K562 (cell line): Measurements from ENCODE around the gene ZNF485. TPM values are rescaled to one million over a fixed set of nuclear protein-coding genes. Genes with fewer than 3 reads are reported as not detected.

Source experiments
- CHD1 ChIP-seq: fragments of 200-600 bp; sonication (generic); IDR thresholded peaks from one replicate; pipeline ENCODE4 v1.6.1; 2012; ENCODE audit warnings: mild to moderate bottlenecking, moderate library complexity, low read length, inconsistent platforms
- CHD2 ChIP-seq: IDR thresholded peaks from 2 replicates; pipeline ENCODE4 v1.6.1; 2011; ENCODE audit warnings: low read depth, low read length
- COPS2 ChIP-seq: fragments of 450-650 bp; conservative IDR thresholded peaks from 2 replicates; pipeline ENCODE4 v1.6.1; 2016; ENCODE audit warnings: mild to moderate bottlenecking, moderate library complexity
- EP300 ChIP-seq: IDR thresholded peaks from 2 replicates; pipeline ENCODE4 v1.6.1; 2012; ENCODE audit warnings: low read length, improper control_type of control experiment
- HDAC6 ChIP-seq: IDR thresholded peaks from 2 replicates; pipeline ENCODE4 v1.6.1; 2012; ENCODE audit warnings: low read depth, mild to moderate bottlenecking, control low read depth, inconsistent platforms, low read length, moderate library complexity
- HIVEP1 ChIP-seq: fragments of 250-450 bp; sonication (Bioruptor Pico); IDR thresholded peaks from 2 replicates; pipeline ENCODE4 v1.4.0; 2020; ENCODE audit warnings: mild to moderate bottlenecking
- ILK ChIP-seq: fragments of 450-650 bp; IDR thresholded peaks from 2 replicates; pipeline ENCODE4 v1.6.1; 2016; ENCODE audit warnings: missing genetic modification characterization, low read depth, mild to moderate bottlenecking, missing compliant biosample characterization, moderate library complexity, borderline replicate concordance
- MCM2 ChIP-seq: fragments of 450-650 bp; IDR thresholded peaks from 2 replicates; pipeline ENCODE4 v1.6.1; 2017; ENCODE audit warnings: low read depth, mild to moderate bottlenecking
- MCM5 ChIP-seq: fragments of 450-650 bp; IDR thresholded peaks from 2 replicates; pipeline ENCODE4 v1.6.1; 2016; ENCODE audit warnings: low read depth
- MEF2D ChIP-seq: conservative IDR thresholded peaks from 2 replicates; pipeline ENCODE4 v1.6.1; 2016; ENCODE audit warnings: low read depth, missing genetic modification characterization, missing compliant biosample characterization
- NUFIP1 ChIP-seq: fragments of 450-650 bp; IDR thresholded peaks from 2 replicates; pipeline ENCODE4 v1.6.1; 2018; ENCODE audit not compliant: partially characterized antibody
- POLR2G ChIP-seq: fragments of 200-400 bp; formaldehyde crosslinking; IDR thresholded peaks from 2 replicates; pipeline ENCODE4 v1.6.1; 2017; ENCODE audit warnings: low read depth, mild to moderate bottlenecking, antibody characterized with exemption, low read length, moderate library complexity
- SIN3B ChIP-seq: fragments of 450-650 bp; IDR thresholded peaks from 2 replicates; pipeline ENCODE4 v1.6.1; 2017; ENCODE audit warnings: low read depth, mild to moderate bottlenecking, moderate library complexity
- TCF7L2 ChIP-seq: fragments of 150-350 bp; IDR thresholded peaks from 2 replicates; pipeline ENCODE4 v1.6.1; 2016; ENCODE audit warnings: low read depth, mild to moderate bottlenecking, low read length, moderate library complexity
- ZNF197 ChIP-seq: fragments of 200-800 bp; sonication (Bioruptor generic); IDR thresholded peaks from 2 replicates; pipeline ENCODE4 v1.6.1; 2016; ENCODE audit warnings: low read depth, missing genetic modification characterization, missing compliant biosample characterization
- polyA plus RNA-seq, 8 experiments: library from polyadenylated mRNA; depleted of rRNA in 4 of 8; stranded (reverse) in 5 of 8; unstranded in 3 of 8; fragments of >200 nt; fragmentation: Nextera tagmentation in 2 of 8; fragmentation: Illumina TruSeq in 1 of 8; extraction: Ambion mirVana in 2 of 8; extraction: Trizol in 1 of 8; gene quantifications; 2 replicates each; pipeline versions ENCODE4 v1.2.1 to v1.2.3, GENCODE V29; 2011 to 2014; ENCODE audit warnings: inconsistent platforms in 1 of 8, missing spikeins in 1 of 8
- total RNA-seq, 7 experiments: library from RNA; depleted of rRNA in 6 of 7; stranded (reverse); fragments of >200 nt in 6 of 7; fragmentation: Illumina TruSeq in 2 of 7; extraction: Trizol in 2 of 7; gene quantifications; 2 replicates each; pipeline versions ENCODE4 v1.2.1 to v1.2.3, GENCODE V29; 2011 to 2021; ENCODE audit warnings: low replicate concordance in 1 of 7
- TF ChIP-seq, protein P1 (sequence below): sonication (generic); formaldehyde crosslinking; IDR thresholded peaks from 2 replicates; pipeline ENCODE4 v1.8.0; 2022; ENCODE audit warnings: missing genetic modification reagents, mild to moderate bottlenecking, moderate library complexity, borderline replicate concordance
- TF ChIP-seq, protein P2 (sequence below): sonication (generic); formaldehyde crosslinking; IDR thresholded peaks from 2 replicates; pipeline ENCODE4 v1.8.0; 2022; ENCODE audit warnings: mild to moderate bottlenecking, low read depth, missing genetic modification reagents
- TF ChIP-seq, protein P3 (sequence below): fragments of 450-650 bp; formaldehyde crosslinking; IDR thresholded peaks from 2 replicates; pipeline ENCODE4 v1.4.0; 2020; ENCODE audit warnings: mild to moderate bottlenecking
- TF ChIP-seq, protein P4 (sequence below): sonication (generic); formaldehyde crosslinking; IDR thresholded peaks from 2 replicates; pipeline ENCODE4 v1.8.0; 2022; ENCODE audit warnings: missing genetic modification reagents, mild to moderate bottlenecking, borderline replicate concordance
- TF ChIP-seq, protein P5 (sequence below): fragments of 250-450 bp; sonication (Bioruptor Pico); IDR thresholded peaks from 2 replicates; pipeline ENCODE4 v1.8.0; 2022; ENCODE audit warnings: moderate library complexity, mild to moderate bottlenecking, inconsistent platforms
- TF ChIP-seq, protein P6 (sequence below): fragments of 450-650 bp; conservative IDR thresholded peaks from 2 replicates; pipeline ENCODE4 v1.6.1; 2016; ENCODE audit warnings: missing genetic modification characterization, low read depth, mild to moderate bottlenecking, control low read depth, missing compliant biosample characterization

Gene ZNF485
- total and polyA plus RNA-seq, 9 of the 15 experiments (the other 6 are each of a cell fraction or from before 2014, with no cell fraction given) = 8.0 to 18.7 (median 11.9) TPM

DNA sequence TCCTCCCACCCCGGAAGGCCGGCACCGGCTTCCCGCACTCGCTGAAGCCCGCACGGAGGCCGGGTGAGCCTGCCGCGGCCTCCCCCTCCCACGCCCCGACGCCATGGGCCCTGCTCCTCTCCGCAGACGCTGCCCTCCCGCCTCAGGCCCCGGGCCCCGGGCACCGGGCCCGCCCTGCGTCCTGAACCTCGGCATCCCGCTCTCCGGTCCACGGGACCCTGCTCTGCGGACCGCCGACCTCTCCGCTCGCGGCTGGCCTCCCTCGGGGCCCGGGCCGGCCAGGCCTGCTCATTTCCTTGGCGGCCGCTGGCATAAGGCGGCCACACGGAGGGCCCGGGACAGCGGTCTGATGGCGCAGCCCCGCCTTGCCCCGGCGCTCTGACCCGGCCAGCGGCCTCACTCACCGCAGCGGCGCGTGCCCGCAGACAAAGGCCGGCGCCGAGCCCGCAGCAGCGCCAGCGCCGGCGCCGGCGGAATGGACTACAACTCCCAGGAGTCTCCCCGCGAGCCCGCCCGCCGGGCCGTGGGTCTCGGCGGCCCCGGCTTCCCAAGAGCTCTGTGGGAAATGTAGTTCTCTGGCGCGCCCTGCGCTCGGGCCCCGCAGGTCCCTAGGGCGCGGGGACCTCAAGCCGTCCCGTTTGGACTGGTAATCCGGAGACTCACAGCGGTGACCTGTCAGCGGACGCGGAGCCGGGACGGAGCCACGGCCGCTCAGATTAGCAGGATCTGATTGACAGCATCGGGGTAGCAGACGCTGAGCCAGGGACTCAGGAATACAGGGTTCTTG lies 42.4 kb downstream of the ZNF485 start, which contains the start of gene ZNF32 (continued):
- TF ChIP-seq EP300 = no peak
- no peak for TF ChIP-seq COPS2
- TF ChIP-seq NUFIP1 = no peak
- TF ChIP-seq, protein P1, sequence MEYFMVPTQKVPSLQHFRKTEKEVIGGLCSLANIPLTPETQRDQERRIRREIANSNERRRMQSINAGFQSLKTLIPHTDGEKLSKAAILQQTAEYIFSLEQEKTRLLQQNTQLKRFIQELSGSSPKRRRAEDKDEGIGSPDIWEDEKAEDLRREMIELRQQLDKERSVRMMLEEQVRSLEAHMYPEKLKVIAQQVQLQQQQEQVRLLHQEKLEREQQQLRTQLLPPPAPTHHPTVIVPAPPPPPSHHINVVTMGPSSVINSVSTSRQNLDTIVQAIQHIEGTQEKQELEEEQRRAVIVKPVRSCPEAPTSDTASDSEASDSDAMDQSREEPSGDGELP (CRISPR knock-in tag) = peak; percentile 51
- TF ChIP-seq POLR2G = peak; percentile 89
- no peak for TF ChIP-seq MEF2D (tag)
- TF ChIP-seq CHD1 = no peak
- no peak; the same call in 1 of the 2 replicates for TF ChIP-seq SIN3B
- TF ChIP-seq ZNF197 = peak; percentile 97
- TF ChIP-seq CHD2 = peak; percentile 60
- TF ChIP-seq, protein P2, sequence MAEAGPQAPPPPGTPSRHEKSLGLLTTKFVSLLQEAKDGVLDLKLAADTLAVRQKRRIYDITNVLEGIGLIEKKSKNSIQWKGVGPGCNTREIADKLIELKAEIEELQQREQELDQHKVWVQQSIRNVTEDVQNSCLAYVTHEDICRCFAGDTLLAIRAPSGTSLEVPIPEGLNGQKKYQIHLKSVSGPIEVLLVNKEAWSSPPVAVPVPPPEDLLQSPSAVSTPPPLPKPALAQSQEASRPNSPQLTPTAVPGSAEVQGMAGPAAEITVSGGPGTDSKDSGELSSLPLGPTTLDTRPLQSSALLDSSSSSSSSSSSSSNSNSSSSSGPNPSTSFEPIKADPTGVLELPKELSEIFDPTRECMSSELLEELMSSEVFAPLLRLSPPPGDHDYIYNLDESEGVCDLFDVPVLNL (CRISPR knock-in tag) = no peak
- TF ChIP-seq MCM2 = no peak
- TF ChIP-seq, protein P3, sequence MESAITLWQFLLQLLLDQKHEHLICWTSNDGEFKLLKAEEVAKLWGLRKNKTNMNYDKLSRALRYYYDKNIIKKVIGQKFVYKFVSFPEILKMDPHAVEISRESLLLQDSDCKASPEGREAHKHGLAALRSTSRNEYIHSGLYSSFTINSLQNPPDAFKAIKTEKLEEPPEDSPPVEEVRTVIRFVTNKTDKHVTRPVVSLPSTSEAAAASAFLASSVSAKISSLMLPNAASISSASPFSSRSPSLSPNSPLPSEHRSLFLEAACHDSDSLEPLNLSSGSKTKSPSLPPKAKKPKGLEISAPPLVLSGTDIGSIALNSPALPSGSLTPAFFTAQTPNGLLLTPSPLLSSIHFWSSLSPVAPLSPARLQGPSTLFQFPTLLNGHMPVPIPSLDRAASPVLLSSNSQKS = no peak
- TF ChIP-seq MCM5 = no peak
- TF ChIP-seq, protein P4, sequence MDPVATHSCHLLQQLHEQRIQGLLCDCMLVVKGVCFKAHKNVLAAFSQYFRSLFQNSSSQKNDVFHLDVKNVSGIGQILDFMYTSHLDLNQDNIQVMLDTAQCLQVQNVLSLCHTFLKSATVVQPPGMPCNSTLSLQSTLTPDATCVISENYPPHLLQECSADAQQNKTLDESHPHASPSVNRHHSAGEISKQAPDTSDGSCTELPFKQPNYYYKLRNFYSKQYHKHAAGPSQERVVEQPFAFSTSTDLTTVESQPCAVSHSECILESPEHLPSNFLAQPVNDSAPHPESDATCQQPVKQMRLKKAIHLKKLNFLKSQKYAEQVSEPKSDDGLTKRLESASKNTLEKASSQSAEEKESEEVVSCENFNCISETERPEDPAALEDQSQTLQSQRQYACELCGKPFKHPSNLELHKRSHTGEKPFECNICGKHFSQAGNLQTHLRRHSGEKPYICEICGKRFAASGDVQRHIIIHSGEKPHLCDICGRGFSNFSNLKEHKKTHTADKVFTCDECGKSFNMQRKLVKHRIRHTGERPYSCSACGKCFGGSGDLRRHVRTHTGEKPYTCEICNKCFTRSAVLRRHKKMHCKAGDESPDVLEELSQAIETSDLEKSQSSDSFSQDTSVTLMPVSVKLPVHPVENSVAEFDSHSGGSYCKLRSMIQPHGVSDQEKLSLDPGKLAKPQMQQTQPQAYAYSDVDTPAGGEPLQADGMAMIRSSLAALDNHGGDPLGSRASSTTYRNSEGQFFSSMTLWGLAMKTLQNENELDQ (CRISPR knock-in tag) = no peak
- TF ChIP-seq, protein P5, sequence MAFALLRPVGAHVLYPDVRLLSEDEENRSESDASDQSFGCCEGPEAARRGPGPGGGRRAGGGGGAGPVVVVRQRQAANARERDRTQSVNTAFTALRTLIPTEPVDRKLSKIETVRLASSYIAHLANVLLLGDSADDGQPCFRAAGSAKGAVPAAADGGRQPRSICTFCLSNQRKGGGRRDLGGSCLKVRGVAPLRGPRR = no peak
- TF ChIP-seq, protein P6, sequence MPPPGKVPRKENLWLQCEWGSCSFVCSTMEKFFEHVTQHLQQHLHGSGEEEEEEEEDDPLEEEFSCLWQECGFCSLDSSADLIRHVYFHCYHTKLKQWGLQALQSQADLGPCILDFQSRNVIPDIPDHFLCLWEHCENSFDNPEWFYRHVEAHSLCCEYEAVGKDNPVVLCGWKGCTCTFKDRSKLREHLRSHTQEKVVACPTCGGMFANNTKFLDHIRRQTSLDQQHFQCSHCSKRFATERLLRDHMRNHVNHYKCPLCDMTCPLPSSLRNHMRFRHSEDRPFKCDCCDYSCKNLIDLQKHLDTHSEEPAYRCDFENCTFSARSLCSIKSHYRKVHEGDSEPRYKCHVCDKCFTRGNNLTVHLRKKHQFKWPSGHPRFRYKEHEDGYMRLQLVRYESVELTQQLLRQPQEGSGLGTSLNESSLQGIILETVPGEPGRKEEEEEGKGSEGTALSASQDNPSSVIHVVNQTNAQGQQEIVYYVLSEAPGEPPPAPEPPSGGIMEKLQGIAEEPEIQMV (tag) = peak; percentile 81
- TF ChIP-seq HIVEP1 (CRISPR knock-in tag) = no peak
- no peak for TF ChIP-seq TCF7L2
- no peak for TF ChIP-seq ILK (tag)
- no peak for TF ChIP-seq HDAC6
